SK-N-SH treated with all-trans-retinoic acid at 6 μM for 48 hours (cell line): ENCODE results near the gene ERG.

Experiments
- ATAC-seq: fragments of 200-7000 bp; cut with Tn5 transposase; 3 replicates; pipeline ENCODE4 v1.9.1; 2020; ENCODE audit warnings: mild to moderate bottlenecking, moderate library complexity
- ARNTL ChIP-seq: fragments of 450-650 bp; formaldehyde crosslinking; IDR thresholded peaks from 2 replicates; pipeline ENCODE4 v1.5.0; 2020; ENCODE audit warnings: low read depth, mild to moderate bottlenecking, moderate library complexity, borderline replicate concordance
- BACH2 ChIP-seq: fragments of 250-450 bp; sonication (Bioruptor Pico); IDR thresholded peaks from 2 replicates; pipeline ENCODE4 v1.9.0; 2021; ENCODE audit warnings: mild to moderate bottlenecking, borderline replicate concordance
- CSDC2 ChIP-seq: fragments of 250-450 bp; sonication (Bioruptor Pico); IDR thresholded peaks from 2 replicates; pipeline ENCODE4 v1.5.0; 2020; ENCODE audit warnings: mild to moderate bottlenecking, moderate library complexity
- ESRRG ChIP-seq: fragments of 250-450 bp; sonication (Bioruptor Pico); IDR thresholded peaks from 2 replicates; pipeline ENCODE4 v1.6.1; 2021; ENCODE audit warnings: mild to moderate bottlenecking
- GLIS3 ChIP-seq: fragments of 250-450 bp; sonication (Bioruptor Pico); IDR thresholded peaks from 2 replicates; pipeline ENCODE4 v1.5.0; 2020; ENCODE audit warnings: mild to moderate bottlenecking, moderate library complexity
- ISL1 ChIP-seq: fragments of 250-450 bp; sonication (Bioruptor Pico); IDR thresholded peaks from 2 replicates; pipeline ENCODE4 v2.1.2; 2022; ENCODE audit warnings: mild to moderate bottlenecking, moderate library complexity
- OSR1 ChIP-seq: fragments of 250-450 bp; sonication (Bioruptor Pico); IDR thresholded peaks from 2 replicates; pipeline ENCODE4 v1.8.0; 2022; ENCODE audit warnings: moderate library complexity, mild to moderate bottlenecking, inconsistent platforms
- PPARA ChIP-seq: fragments of 250-450 bp; sonication (Bioruptor Pico); IDR thresholded peaks from 2 replicates; pipeline ENCODE4 v1.5.0; 2020; ENCODE audit warnings: mild to moderate bottlenecking, borderline replicate concordance
- SNAI2 ChIP-seq: fragments of 250-450 bp; sonication (Bioruptor Pico); IDR thresholded peaks from 2 replicates; pipeline ENCODE4 v1.5.0; 2020; ENCODE audit warnings: mild to moderate bottlenecking, moderate library complexity
- TCF4 ChIP-seq: fragments of 250-450 bp; sonication (Bioruptor Pico); IDR thresholded peaks from 2 replicates; pipeline ENCODE4 v1.8.0; 2021; ENCODE audit warnings: mild to moderate bottlenecking, moderate library complexity, borderline replicate concordance
- ZFP3 ChIP-seq: fragments of 250-450 bp; sonication (Bioruptor Pico); IDR thresholded peaks from 2 replicates; pipeline ENCODE4 v1.5.0; 2020; ENCODE audit warnings: mild to moderate bottlenecking, moderate library complexity
- ZFP30 ChIP-seq: fragments of 450-650 bp; formaldehyde crosslinking; IDR thresholded peaks from 2 replicates; pipeline ENCODE4 v1.5.0; 2022; ENCODE audit warnings: mild to moderate bottlenecking, moderate library complexity
- ZNF565 ChIP-seq: fragments of 450-650 bp; formaldehyde crosslinking; conservative IDR thresholded peaks from 2 replicates; pipeline ENCODE4 v1.5.0; 2020; ENCODE audit warnings: low read depth, mild to moderate bottlenecking, moderate library complexity
- ZNF8 ChIP-seq: fragments of 450-650 bp; formaldehyde crosslinking; IDR thresholded peaks from 2 replicates; pipeline ENCODE4 v1.5.0; 2020; ENCODE audit warnings: mild to moderate bottlenecking, moderate library complexity
- TF ChIP-seq, protein P1 (sequence below): fragments of 250-450 bp; sonication (Bioruptor Pico); IDR thresholded peaks from 2 replicates; pipeline ENCODE4 v1.5.0; 2020; ENCODE audit warnings: mild to moderate bottlenecking, moderate library complexity
- TF ChIP-seq, protein P2 (sequence below): fragments of 250-450 bp; sonication (Bioruptor Pico); IDR thresholded peaks from 2 replicates; pipeline ENCODE4 v1.5.1; 2020; ENCODE audit warnings: low read depth, mild to moderate bottlenecking, moderate library complexity
- TF ChIP-seq, protein P3 (sequence below): fragments of 250-450 bp; sonication (Bioruptor Pico); IDR thresholded peaks from 2 replicates; pipeline ENCODE4 v1.5.1; 2021; ENCODE audit warnings: mild to moderate bottlenecking, moderate library complexity
- TF ChIP-seq, protein P4 (sequence below): fragments of 250-450 bp; sonication (Bioruptor Pico); IDR thresholded peaks from 2 replicates; pipeline ENCODE4 v1.8.0; 2020; ENCODE audit warnings: mild to moderate bottlenecking, moderate library complexity, borderline replicate concordance

ERG gene

DNA sequence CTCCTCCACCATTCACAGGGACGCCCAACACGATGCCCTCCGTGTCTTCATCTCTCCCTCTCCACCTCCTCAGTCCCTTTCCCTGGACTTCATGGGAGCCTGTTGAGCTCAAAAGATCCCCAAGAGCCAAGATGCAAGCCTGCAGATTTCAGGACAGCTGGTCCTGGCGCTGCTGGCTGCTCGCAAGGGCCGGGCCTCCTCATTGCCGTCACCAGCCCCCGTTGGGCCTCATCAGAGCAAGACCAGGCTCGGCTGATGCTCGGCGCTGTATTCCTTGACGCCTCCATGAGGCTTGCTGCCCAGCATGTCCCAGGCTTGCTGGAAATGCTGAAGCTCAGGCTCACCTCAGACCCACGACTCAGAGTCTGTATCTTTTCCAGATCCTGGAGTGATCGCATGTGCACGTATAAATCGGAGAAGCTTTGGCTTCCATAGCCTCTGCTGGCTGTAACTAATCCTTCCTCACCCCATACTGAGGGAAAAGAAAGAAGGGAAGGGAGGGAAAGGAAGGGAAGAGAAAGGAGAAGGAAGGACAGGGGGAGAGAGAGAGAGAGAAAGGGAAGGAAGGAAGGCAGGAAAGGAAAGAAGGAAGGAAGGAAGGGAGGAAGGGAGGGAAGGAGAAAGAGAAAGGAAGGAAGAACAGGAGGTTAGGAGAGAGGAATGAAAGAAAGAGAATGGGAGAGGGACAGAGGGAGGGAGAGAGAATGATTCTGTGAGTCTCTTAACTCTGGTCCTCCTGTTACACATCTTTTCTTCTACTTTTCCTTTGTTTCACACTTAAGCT lies 146.9 kb downstream of the ERG start:
- ATAC-seq: no peak
- no peak for TF ChIP-seq PPARA (CRISPR knock-in tag)
- TF ChIP-seq ZFP30: no peak

DNA sequence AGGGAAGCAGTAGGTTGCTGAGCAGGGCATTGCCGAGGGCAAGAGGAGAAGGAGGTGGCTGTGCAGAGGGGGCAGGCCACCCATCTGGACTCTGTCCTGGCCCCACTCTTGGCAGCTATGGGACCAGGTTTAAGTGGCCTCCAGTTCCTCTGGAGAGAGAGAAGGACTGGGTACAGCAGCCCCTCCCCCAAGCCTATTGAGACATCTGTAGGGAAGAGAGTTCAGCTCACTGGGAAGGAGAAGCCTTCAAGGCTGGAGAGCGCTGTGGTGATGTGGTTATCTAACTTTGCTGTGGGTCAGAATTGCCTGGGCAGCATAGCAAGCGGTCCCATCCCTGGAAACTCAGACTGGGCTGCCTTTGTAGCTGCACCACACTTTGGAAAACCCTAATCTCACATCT lies 147.6 kb downstream of the ERG start:
- ATAC-seq: no peak
- no peak for TF ChIP-seq ESRRG (CRISPR knock-in tag)
- TF ChIP-seq ISL1 (CRISPR knock-in tag): no peak
- TF ChIP-seq, protein P1, sequence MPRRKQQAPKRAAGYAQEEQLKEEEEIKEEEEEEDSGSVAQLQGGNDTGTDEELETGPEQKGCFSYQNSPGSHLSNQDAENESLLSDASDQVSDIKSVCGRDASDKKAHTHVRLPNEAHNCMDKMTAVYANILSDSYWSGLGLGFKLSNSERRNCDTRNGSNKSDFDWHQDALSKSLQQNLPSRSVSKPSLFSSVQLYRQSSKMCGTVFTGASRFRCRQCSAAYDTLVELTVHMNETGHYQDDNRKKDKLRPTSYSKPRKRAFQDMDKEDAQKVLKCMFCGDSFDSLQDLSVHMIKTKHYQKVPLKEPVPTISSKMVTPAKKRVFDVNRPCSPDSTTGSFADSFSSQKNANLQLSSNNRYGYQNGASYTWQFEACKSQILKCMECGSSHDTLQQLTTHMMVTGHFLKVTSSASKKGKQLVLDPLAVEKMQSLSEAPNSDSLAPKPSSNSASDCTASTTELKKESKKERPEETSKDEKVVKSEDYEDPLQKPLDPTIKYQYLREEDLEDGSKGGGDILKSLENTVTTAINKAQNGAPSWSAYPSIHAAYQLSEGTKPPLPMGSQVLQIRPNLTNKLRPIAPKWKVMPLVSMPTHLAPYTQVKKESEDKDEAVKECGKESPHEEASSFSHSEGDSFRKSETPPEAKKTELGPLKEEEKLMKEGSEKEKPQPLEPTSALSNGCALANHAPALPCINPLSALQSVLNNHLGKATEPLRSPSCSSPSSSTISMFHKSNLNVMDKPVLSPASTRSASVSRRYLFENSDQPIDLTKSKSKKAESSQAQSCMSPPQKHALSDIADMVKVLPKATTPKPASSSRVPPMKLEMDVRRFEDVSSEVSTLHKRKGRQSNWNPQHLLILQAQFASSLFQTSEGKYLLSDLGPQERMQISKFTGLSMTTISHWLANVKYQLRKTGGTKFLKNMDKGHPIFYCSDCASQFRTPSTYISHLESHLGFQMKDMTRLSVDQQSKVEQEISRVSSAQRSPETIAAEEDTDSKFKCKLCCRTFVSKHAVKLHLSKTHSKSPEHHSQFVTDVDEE: no peak

DNA sequence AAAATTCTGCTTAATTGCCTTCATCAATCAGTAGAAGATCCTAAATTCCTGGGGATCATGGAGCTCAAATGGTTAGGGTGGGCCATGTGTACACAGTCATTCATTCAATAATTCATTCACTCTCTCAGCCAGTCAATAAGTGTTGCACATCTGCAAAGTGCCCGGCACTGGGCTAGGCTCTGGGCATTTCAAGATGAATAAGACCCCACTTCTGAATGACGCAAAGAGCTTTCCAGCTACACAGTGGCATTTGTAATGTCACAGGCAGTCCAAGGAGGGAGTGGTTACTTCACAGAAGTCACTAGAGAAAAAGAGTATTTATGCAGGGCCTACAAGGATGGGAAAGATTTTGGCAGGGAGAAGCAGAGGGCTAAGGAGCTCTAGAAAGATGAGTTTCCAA lies 148.3 kb downstream of the ERG start:
- no peak for ATAC-seq
- TF ChIP-seq TCF4 (CRISPR knock-in tag) (no peak), SNAI2 (CRISPR knock-in tag) (no peak), ZNF565 (CRISPR knock-in tag) (no peak), GLIS3 (CRISPR knock-in tag) (no peak), PPARA (CRISPR knock-in tag) (no peak), BACH2 (CRISPR knock-in tag) (no peak), ISL1 (CRISPR knock-in tag) (no peak), ESRRG (CRISPR knock-in tag) (no peak), ARNTL (CRISPR knock-in tag) (no peak), CSDC2 (CRISPR knock-in tag) (no peak), OSR1 (CRISPR knock-in tag) (no peak), ZFP3 (CRISPR knock-in tag) (no peak), ZNF8 (no peak)
- TF ChIP-seq, protein P1: no peak
- TF ChIP-seq, protein P2, sequence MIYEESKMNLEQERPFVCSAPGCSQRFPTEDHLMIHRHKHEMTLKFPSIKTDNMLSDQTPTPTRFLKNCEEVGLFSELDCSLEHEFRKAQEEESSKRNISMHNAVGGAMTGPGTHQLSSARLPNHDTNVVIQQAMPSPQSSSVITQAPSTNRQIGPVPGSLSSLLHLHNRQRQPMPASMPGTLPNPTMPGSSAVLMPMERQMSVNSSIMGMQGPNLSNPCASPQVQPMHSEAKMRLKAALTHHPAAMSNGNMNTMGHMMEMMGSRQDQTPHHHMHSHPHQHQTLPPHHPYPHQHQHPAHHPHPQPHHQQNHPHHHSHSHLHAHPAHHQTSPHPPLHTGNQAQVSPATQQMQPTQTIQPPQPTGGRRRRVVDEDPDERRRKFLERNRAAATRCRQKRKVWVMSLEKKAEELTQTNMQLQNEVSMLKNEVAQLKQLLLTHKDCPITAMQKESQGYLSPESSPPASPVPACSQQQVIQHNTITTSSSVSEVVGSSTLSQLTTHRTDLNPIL (CRISPR knock-in tag): no peak
- TF ChIP-seq, protein P3, sequence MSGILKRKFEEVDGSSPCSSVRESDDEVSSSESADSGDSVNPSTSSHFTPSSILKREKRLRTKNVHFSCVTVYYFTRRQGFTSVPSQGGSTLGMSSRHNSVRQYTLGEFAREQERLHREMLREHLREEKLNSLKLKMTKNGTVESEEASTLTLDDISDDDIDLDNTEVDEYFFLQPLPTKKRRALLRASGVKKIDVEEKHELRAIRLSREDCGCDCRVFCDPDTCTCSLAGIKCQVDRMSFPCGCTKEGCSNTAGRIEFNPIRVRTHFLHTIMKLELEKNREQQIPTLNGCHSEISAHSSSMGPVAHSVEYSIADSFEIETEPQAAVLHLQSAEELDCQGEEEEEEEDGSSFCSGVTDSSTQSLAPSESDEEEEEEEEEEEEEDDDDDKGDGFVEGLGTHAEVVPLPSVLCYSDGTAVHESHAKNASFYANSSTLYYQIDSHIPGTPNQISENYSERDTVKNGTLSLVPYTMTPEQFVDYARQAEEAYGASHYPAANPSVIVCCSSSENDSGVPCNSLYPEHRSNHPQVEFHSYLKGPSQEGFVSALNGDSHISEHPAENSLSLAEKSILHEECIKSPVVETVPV (CRISPR knock-in tag): no peak
- TF ChIP-seq, protein P4, sequence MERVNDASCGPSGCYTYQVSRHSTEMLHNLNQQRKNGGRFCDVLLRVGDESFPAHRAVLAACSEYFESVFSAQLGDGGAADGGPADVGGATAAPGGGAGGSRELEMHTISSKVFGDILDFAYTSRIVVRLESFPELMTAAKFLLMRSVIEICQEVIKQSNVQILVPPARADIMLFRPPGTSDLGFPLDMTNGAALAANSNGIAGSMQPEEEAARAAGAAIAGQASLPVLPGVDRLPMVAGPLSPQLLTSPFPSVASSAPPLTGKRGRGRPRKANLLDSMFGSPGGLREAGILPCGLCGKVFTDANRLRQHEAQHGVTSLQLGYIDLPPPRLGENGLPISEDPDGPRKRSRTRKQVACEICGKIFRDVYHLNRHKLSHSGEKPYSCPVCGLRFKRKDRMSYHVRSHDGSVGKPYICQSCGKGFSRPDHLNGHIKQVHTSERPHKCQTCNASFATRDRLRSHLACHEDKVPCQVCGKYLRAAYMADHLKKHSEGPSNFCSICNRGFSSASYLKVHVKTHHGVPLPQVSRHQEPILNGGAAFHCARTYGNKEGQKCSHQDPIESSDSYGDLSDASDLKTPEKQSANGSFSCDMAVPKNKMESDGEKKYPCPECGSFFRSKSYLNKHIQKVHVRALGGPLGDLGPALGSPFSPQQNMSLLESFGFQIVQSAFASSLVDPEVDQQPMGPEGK: no peak
- TF ChIP-seq, all 23 proteins: peak for 0
